Measurements from ENCODE around the gene CAPZB.

CAPZB gene

DNA sequence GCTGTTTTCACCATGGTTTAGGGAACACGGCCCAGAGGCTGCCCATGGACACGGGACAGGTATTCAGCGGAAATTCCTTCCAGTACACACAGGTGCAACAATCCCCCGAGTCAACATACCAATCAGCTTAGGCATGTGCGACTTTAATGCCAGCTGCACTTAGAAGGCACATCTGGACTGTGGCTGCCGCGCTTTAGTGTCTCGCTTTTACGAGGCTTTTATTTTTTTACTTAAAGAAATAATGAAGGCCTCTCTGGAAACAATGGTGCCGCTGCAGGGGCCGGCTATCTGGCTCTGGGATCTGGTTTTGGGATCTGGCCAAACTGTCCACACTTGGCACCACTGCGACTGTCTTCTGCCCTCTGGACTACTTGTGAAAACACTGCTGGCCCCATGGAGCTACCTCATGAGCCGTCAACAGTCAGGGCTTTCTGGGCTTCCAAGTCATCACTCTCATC lies 117.7 kb downstream of the CAPZB start:
- DNase-seq (ENCODE audit: low spot score): no peak

DNA sequence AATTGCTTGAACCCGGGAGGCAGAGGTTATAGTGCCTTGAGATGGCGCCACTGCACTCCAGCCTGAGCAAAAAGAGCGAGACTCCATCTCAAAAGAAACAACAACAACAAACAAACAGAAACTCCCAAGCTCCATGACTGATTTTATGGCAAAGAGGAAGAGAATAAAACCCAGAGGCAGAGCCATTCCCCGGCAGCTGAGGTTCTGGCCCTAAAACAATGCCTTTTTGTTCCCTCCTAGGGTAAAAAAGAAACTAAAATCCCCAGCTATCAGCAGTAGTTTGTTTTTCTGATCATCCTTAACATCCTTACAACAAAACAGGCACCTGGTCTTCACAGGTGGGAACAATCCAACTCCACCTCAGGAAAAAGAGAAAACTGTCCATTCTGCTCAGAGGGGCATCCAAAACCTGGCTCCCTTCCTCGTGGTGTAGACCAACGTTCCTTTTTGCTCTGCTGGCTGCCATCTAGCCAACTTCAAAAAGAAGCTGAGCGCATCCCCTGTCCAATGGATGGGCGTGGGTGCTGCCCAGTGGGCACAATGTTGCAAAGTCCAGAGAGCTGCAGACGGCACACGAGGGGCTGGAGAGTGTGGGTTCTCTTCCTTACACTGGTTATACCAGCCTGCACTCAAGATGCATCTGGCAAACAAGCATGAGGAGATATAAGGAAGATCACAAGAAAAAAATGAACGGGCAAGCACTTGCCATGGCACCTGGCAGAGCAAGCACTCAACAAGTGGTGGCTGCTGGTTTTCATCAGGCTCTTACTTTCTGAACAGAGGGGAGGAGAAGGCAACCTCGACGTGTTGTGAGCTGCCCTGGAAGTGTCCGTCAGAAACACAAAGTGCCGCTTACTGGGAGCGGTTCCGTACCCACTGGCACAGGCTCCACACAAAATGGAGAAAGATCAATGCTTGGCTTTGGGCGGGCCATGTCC lies 118.5 kb downstream of the CAPZB start:
- DNase-seq (ENCODE audit: low spot score): no peak

DNA sequence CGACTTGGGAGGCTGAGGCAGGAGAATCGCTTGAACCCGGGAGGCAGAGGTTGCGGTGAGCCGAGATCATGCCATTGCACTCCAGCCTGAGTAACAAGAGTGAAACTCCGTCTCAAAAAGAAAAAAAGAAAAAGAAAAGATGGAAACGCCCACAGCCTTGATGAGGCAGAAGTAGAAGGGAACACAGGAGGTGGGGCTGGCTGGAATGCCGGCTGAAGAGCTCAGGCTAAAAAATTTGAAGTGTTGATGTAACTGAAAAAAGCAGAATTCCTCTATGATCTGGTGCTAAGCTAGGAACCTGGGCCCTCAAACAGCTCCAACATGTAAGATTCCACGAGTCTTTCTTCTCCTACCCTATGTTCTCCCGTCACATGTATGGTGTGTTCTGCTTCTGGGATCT lies 119.6 kb downstream of the CAPZB start:
- peak; percentile 68 for DNase-seq (ENCODE audit: low spot score)

DNA sequence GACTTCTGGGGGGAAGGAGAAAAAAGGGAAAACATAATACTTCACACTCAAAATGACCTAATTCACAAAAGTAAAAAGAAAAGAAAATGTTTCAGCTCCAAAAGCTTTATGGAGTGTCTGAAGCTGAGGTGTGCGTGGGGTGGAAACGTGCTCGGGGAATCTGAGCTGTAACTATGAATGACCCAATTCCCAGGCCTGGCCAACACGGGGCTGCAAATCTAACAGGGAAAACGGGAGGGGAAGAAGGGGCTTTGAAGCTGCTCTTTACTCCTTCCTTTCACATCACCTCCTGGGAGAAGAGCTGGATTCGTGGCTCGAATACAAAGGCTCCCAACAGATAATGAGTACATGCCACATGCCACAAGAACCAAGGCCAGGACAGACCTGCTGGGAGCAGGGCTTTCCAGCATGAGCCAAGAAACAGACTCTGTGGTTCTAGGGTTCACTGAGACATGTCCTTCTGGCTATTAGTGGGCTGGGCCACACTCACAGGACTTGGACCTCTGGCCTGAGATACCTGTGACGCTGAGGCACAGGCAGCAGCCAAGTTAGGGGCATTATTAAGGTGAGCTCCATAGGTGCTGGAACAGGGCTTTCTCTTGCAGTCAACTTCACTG lies 121.7 kb downstream of the CAPZB start:
- DNase-seq (ENCODE audit: low spot score): no peak

DNA sequence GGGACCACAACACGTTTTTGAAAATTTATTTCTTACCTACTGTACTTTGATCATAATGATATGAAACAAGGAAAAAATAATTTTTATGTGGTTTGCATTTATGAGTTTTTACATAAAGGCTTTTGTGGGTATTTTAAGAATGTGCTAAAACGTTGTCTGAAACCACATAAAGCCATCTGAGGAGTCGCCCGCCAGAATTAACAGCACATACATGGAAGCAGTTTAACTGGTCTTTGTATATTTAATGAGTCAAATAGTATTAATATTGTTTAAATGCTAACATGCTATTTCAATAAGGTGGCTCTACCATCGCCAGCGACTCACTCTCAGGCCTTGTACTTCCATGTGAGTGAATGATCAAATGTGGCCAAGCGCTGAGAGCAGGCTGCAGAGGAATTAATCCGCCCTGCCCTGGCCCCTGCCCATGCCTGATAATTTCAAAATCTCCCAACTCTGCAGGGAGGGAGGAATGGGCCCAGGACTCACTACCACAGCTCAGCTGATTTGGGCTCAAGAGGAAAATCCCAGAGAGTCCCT lies 123.7 kb downstream of the CAPZB start:
- DNase-seq (ENCODE audit: low spot score): peak; percentile 51

DNA sequence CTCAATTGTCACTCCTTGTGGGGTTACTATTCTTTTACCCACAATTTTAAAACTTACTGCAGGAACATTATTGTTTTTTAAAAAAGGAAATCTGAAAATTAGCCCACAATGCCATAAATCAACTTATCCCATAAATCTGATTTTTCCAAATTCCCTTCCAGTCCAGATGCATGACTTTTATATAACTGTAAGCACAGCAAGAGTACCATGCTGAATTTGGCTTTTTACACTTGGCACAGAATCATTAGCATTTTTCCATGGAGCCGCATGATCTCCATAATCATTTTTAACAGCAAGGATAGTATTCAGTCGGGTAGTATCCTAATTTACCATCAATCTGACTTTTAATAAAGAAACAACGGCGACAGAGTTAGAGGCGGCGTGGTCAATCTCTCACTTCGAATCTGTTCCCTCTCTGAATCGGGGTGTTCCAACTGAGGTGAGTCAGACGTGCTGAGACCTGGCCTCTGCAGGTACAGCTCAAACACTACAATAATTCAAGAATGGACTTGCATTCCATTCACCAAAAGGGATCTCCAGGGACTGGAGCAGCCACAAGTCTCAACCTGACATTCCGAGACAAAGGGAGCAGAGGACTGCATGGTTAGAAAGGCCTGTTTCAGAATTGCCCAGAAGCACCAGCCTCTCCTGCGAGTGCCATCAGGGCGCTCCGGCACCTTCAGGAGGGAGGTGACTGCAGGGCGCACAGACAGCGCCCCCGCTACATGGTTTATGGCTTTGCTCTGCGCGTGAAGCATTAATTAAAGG lies 124.3 kb downstream of the CAPZB start:
- no peak for DNase-seq (ENCODE audit: low spot score)

DNA sequence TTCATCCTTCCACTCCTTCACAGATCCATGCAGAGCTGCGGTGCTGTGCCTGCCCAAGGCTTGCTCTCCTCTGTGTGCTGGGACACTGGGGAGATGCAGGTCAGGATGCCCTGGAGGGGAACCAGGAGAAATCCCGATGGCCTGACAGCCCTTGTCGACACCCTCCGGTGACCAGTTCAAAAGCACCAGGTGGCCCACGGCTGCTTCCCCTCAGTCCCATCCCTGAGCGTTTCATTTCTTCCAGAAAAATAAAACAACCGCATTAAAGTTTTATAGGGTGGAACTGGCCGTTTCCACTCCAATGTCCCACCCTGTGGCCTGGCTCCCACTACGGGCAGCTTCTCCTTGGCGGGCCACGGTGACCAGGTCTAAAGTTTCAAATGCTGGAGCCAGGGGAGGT lies 124.9 kb downstream of the CAPZB start:
- no peak for DNase-seq (ENCODE audit: low spot score)

DNA sequence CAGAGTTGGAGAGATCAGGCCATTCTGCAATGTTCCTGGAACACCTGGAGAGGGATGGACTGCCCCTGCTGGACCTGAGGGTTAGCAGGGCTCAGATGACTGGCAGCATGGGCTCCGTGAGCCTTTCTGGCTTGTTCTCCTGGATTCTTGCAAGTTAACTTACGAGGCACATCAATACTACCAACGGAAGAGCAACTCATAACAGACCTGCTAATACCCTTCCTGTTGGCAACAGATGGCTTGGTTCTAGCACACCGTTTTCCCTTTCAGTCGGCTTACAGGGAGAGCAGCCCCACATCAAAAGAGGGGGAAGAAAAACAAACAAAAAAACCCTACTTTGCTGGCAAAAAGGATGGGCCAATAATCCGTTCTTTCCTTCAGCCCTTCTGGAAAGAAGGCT lies 125.3 kb downstream of the CAPZB start:
- no peak for DNase-seq (ENCODE audit: low spot score)

DNA sequence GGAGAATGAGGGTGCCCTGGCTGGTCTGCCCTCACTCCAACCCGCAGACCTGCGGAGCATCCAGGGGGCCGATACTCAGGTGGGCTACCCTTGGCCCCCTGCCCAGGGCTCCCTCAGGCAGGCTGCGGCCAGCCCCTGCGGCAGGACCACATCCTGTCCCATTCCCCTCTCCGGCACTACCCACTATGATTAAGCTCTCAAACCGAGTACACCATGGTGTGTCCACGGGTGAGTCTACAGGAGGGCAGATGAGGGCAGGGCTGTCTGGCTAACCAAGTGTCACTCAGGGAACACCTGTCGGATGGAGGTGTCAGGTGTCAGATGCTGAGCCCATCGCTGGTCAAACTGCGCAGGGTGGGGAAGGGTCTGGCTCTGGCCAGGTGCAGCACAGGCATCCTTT lies 126.0 kb downstream of the CAPZB start:
- DNase-seq (ENCODE audit: low spot score): no peak

DNA sequence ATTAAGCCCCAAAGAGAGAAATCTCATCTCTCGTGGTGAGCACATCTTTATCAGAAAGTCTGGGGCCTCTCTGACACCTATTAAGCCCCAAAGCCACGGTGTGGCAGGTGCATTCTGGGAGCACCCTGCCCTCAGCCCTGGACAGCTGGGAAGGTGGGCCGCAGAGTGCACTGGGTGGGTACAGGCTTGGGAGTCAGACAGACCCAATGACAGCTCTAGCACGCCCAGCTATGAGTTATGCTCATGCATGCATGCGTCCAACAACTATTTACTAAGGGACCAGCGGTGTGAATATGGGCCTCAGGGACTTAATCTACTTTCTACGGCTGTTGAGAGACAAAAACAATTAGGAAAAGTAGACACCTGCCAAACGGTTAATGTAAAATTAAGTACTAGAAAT lies 126.6 kb downstream of the CAPZB start:
- DNase-seq (ENCODE audit: low spot score): no peak

DNA sequence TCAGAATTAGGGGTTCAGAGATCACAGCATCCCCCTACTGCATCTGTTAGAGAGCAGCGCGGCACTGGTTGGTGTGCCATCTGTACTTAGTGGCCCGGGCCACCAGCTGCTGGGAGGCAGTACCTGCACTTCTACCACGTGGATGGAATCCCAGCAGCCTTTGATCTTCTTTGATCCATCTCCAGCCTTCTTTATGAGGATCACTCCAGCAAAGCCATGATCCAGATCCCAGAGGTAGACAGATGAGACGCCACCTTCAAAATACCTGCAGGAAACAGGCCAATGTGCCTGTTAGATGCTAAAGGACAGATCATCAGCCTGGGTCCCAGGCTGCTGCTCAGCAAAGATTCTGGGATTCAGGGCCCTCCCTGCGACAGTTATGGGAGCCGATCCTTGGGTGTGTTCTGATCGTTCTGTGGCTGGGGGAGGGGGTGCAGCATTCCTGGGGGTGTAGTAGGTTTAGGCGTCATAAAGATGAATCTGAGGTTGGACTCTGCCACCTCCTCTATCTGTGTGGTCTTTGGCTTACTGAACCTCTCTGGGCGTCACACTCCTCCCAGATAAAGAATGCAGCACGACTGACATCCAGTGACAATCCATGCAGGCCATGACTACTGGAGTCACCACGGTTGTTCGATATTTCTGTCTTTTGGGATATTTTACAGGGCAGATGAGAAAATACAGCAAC lies 127.9 kb downstream of the CAPZB start:
- no peak for DNase-seq (ENCODE audit: low spot score)

DNA sequence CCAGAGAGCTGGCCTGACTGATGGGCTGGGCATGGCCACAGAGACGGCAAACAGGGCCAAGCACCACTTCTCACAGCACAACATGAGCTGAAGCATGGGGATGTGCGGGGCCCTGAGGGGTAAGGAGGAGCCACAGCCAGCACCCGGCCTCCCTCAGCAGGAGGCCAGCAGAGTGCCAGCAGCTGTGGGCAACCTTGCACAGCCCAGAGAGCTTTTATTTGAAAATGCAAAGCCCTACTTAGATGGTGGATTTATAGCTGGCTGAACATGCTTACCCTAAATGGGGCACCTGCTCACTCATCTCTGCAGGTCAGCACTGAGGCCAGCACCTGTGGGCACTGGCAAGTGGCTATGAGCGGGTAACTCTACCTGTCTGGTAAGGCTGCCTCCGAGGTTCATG lies 129.1 kb downstream of the CAPZB start:
- no peak for DNase-seq (ENCODE audit: low spot score)

DNA sequence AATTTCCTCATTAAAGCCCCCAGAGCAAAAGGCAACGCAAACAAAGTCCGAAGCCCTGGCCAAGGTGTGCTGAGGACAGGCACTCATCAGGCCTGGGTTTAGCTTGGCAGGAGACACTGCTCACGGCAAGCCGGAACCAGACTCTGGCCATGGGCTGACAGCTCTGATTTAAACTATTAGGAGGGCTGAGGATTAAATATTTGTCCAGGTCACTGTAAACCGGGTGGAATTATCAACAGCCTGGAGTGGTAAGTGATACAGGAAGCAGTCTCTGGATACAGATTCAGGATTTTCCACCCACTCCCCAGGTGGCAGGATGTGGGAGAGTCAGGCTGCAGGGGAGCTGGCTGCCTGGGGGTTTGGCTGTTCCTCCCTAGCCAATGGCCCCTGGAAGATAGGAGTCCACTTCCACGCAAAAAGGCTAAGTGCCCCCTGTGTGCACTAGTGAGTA lies 130.8 kb downstream of the CAPZB start:
- no peak for DNase-seq (ENCODE audit: low spot score)

DNA sequence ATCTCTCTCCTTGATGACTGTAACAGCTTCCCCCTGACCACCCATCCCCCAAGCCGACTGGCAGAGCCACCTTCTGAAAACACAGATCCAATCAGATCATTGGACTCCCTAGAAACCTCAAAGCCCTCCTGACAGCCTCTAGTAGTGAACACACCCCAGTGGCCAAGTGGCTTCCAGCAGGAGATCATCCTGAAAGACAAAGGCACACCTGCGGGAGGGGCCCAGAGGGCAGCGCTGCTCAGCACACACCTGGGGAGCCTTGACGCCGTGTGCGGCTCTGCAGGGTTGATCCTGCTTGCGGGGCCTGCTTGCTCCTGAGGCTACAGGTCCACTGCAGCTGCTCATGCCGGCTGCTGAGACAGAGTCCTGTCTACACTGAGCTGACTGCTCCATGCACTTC lies 131.7 kb downstream of the CAPZB start:
- no peak for DNase-seq (ENCODE audit: low spot score)

DNA sequence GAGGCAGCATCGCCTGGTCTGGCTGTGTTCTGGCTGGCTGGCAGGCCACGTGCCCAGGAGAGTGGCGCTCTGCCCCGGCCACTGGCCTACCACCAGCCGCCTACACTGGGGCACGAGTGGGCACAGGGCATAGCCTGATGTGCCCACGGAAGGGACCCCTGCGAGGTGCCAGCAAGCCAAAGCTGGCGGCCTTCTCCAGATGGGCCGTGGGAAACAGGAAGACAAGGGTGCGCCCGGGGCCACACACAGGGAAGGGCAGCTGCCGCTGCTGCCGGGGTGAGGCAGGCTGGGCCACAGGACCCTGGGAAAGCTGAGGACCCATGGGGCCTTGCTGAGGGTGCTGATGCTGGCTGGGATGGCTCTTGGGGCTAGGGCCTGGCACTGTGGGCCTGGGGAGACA lies 132.5 kb downstream of the CAPZB start:
- no peak for DNase-seq (ENCODE audit: low spot score)

DNA sequence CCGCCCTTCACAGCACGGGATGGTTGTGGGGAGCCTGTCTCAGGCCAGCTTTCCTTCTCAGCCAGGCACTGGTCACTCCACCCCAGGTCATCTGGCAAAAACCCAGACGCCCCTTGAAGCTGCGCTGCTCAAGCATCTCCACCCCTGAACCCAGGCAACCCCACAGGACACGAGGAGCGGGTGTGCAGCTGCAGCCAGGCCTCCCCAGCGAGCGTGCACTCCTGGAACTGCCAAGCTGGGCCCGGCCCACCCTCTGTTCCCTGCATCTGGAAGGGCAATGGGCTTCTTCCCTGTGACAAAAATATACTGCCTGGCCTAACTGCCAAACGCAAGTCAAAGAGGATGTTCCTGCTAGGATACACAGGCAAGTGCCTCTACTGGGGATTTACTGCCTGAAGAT lies 133.5 kb downstream of the CAPZB start:
- no peak for DNase-seq (ENCODE audit: low spot score)

DNA sequence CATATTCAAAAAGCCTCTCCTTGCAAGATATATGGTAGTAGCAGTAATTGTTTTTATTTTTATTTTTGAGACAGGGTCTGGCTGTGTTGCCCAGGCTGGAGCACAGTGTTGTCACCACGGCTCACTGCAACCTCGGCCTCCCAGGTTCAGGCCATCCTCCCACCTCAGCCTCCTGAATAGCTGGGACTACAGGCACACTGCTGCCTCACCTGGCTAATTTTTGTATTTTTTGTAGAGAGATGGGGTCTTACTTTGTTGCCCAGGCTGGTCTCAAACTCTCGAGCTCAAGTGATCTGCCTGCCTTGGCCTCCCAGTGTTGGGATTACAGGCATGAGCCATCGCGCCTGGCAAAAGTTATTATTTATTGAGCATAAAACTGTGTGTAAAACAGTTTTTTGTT lies 134.8 kb downstream of the CAPZB start:
- no peak for DNase-seq (ENCODE audit: low spot score)

DNA sequence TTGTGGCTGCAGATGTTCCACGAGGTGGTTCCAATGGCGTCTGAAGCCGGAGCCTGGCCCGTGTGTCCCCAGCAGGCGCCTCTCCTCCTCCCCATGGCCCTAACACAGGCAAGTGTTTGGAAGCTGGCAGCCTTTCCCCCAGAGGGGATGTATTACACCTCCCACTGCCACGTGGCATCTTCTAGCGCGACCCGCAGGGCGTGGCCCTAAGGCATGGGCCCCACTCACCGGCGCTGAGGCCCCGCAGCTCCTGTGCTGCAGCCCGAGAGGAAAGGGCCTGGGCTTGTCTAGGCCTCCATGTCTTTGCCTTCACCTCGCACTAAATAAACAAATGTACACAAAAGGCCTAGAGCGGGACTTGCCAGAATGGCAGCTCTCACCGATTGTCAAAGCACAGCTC lies 135.3 kb downstream of the CAPZB start:
- no peak for DNase-seq (ENCODE audit: low spot score)

DNA sequence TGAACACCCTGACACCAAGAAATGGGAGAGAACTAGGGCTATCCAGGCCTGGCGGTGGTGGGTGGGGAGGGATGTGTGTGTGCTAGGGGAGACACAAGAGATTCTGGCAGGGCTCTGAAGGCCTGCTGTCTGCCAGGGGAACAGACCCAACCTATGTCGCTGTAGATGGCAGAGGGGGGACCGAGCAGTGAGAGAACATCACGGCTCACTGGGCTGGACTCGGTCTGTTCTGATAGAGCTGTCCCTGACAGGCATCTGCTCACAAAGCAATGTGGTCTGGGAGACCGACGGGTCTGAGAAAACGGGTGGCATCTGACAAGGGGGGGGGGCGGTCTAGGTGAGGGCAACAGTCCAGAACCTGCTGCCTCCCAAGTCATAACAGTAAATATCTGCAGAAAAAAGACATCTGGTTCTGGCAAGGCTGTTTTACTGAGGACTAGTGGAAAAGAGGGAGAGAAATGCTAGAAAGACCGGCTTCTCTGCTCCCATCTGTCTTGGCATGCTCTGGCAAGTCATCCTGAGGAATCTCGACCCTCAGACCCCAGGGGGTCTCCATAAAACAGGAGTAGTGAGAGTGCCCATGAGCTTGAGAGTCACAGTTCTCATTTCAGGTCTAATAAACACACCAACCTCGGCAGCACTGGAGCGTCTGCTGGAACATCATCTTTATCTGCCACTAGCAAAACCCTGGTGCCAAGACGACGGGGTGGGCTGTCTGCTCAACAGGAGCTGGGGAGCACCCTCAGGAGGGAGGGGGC lies 136.7 kb downstream of the CAPZB start:
- no peak for DNase-seq (ENCODE audit: low spot score)

DNA sequence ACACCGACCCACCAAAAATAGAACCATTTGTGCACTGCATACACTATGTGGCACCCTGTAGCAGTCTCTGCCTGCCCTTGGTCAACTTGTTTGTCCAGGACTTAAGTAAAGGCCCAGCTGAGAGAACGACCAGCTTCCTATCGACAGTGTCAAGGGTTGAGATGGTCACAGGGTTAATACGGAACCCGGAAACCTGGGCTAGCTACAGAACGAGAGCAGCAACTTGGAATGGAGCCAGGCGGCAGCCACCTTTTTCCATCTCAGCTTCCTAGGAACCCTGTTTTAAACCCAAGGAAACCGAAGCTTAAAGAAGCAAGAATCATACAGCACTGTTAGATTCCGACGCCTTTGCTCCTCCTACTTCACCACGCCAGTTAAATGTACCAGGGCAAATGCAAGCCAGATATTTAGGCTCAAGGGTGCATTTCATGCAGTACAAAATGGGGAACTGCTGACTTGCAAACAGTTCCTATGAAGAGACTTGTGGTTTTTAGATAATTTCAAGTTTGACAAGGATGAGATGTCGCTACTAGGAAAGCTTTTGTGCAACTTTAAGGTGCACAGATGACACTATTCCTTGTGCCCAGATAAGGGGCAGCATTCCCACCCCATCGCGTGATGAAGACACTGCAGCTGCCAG lies 137.7 kb downstream of the CAPZB start:
- no peak for DNase-seq (ENCODE audit: low spot score)

DNA sequence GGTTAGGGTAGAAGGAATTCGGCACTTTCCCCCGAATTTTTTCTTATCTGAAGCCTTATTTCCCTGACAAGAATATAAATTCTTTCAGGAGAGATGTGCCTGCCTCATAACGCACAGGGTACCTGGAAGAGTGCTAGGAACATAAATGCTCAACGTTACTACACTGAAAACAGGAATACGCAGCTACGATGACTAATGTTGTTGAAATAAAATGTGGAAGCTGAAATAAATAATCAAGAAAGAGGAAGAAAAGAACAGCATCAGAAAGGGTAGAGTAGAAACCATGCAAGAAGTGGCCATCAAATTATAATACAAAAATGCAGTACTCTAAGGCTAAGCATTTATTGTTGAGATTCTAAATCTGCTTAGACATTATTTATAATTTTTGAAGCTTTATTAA lies 139.3 kb downstream of the CAPZB start:
- no peak for DNase-seq (ENCODE audit: low spot score)

Data from AG08396 (cell line).